ENCODE measurements around the gene SCD5. TPM values are rescaled to one million over a fixed set of nuclear protein-coding genes. Genes with fewer than 3 reads are reported as not detected.
"Not testable (repeated sequence)": the region's sequence is repeated elsewhere in the genome, so short reads cannot be mapped to it uniquely, and the experiment has no call there.

SCD5 gene
- total RNA-seq: 1.0 and 1.1 TPM in 2 replicates

DNA sequence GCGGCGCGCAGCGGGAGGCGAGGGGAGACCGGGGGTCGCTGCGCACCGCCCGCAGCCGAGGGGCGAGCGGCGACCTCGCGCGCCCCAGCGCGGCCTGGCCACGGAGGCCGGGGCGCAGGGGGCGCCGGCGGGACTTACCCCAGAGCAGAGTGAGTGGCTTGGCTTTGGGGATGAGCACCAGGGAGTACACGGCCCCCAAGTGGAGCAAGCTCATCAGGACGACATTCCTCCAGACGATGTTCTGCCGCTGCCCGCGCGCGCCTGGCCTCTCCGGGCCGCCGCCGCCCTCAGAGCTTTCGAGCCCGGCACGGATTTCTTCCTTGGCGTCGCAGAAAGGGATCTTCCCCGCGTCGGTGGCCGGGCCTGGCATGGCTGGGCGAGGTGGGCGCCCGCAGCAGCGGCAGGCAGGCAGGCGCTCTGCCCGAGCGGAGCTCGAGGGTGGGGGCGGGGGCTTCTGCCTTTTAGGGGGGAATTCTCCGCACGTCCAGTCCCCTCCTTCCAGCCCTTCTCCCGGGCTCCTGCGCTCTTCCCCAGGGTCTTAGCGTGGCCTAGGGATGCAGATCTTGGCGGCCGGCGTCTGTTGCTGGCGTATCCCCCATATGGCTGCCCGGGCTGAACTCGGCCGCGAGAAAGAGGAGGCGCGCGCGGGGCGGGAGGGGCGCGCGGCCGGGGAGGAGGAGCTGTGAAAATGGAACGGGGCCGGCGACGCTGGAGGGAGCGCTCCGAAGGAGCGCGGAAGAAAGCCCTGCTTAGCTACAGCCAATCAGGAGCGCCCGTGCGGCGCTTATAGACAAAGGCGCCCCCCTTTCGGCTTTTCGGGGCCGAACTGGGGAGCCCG is at the start of gene SCD5:
TSS of gene SCD5 (minus strand) at position 629 of the 838 bp plus-strand sequence. CDS start at position 370, 259 bp downstream.
- H3K27me3 Mint-ChIP-seq (ENCODE audit: low read depth): peaks cover 66% of the 10 kb centered on the region
- H3K4me1 Mint-ChIP-seq (ENCODE audit: low read depth): peaks cover 6% of the 10 kb centered on the region
- DNase-seq (ENCODE audit: low spot score): peak; percentile 24
- no peaks in the 10 kb centered on the region for H3K36me3 Mint-ChIP-seq (ENCODE audit: low read depth)
- H3K4me3 Mint-ChIP-seq (ENCODE audit: low read depth): peak within 1 kb of the TSS; percentile 78
- no peak within 1 kb of the TSS for H3K27ac Mint-ChIP-seq
- no peaks in the 10 kb centered on the region for H3K9me3 Mint-ChIP-seq
- intact Hi-C loops (cut with micrococcal nuclease): no loop called here

DNA sequence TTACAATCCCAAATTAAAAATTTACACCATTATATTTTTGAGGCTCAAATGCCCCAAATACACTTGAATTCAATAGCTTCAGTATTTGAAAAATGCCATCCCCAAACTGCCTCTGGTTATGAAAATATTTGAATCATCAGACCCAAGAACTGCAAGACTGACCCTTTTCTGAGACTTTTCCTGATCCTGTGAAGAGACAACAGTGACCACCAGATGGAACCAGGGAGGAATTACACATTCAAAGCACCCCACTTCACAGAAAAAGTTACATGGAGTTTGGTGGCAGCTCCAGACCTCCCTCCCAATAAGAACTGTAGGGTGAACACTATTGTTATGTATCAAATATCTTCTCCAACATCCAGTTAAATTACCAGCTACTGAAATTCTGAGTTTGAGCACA is 44.0 kb upstream of the SCD5 start:
- no peak overlapping the region for H3K4me3 Mint-ChIP-seq (ENCODE audit: low read depth)
- no peaks in the 10 kb centered on the region for H3K27me3 Mint-ChIP-seq (ENCODE audit: low read depth)
- DNase-seq (ENCODE audit: low spot score): no peak
- H3K9me3 Mint-ChIP-seq: no peaks in the 10 kb centered on the region
- peaks cover 61% of the 10 kb centered on the region for H3K36me3 Mint-ChIP-seq (ENCODE audit: low read depth)
- no peak overlapping the region for H3K27ac Mint-ChIP-seq
- intact Hi-C loops (cut with micrococcal nuclease): no loop called here
- no peaks in the 10 kb centered on the region for H3K4me1 Mint-ChIP-seq (ENCODE audit: low read depth)

DNA sequence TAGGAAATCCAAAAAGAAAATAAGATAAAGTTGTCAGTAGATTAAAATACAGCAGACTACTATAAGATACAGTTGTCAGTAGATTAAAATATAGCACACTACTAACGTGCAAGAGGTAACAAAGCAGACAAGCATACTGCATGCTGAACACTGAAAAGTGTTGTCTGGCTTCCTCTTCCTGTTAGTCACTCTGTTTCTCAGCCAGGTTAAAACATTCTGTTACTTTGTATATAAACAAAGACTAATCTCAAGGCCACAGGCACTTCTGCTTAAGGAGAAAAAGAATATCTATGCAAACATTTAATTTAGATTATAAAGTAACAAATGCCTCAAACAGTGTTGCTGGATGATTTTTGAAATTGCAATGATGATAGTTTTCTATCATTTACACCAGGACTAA is 41.0 kb upstream of the SCD5 start:
- Mint-ChIP-seq H3K9me3 (no peaks in the 10 kb centered on the region), H3K4me3 (ENCODE audit: low read depth) (no peak overlapping the region), H3K27ac (no peak overlapping the region), H3K36me3 (ENCODE audit: low read depth) (peaks cover 53% of the 10 kb centered on the region), H3K4me1 (ENCODE audit: low read depth) (no peaks in the 10 kb centered on the region), H3K27me3 (ENCODE audit: low read depth) (no peaks in the 10 kb centered on the region)
- intact Hi-C loops (cut with micrococcal nuclease): no loop called here
- no peak for DNase-seq (ENCODE audit: low spot score)

DNA sequence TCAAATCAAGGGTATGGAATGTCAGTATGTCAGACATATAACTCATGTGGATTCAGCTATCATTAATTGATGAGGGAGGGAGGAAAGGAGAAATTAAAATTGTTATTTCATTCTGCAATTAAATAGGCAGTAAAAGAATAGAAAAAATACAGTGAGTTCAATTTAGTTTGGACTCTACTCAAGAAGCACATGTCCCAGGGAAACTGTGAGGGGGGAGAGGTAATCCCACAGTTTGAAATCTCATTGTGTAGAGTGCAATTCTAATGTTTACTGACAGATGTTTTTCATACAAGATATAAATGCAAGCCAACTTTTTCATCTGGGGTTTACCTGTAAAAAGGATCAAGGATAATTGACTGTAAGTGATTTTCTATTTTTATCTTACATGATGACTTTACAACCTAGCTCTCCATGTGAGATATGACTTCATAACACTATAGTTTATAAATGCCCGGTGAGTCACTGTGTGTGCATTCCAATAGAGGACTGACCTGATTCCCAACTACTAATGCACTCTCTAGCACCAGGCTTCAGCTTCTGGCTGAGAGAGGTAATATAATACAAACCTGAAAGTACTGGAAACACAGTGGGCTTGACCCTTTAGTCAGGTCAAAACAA is 35.2 kb upstream of the SCD5 start:
- no peaks in the 10 kb centered on the region for H3K27me3 Mint-ChIP-seq (ENCODE audit: low read depth)
- peaks cover 51% of the 10 kb centered on the region for H3K36me3 Mint-ChIP-seq (ENCODE audit: low read depth)
- no peak overlapping the region for H3K4me3 Mint-ChIP-seq (ENCODE audit: low read depth)
- H3K4me1 Mint-ChIP-seq (ENCODE audit: low read depth): peaks cover 2% of the 10 kb centered on the region
- no peak overlapping the region for H3K27ac Mint-ChIP-seq
- no peak for DNase-seq (ENCODE audit: low spot score)
- intact Hi-C loops (cut with micrococcal nuclease): no loop called here
- H3K9me3 Mint-ChIP-seq: peaks cover 6% of the 10 kb centered on the region

DNA sequence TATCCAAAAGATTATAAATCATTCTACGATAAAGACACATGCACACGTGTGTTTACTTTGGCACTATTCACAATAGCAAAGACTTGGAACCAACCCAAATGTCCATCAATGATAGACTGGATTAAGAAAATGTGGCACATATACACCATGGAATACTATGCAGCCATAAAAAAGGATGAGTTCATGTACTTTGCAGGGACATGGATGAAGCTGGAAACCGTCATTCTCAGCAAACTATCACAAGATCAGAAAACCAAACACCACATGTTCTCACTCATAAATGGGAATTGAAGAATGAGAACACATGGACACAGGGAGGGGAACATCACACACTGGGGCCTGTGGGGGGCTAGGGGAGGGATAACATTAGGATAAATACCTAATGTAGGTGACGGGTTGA is 34.5 kb upstream of the SCD5 start:
- H3K4me3 Mint-ChIP-seq (ENCODE audit: low read depth); H3K4me1 Mint-ChIP-seq (ENCODE audit: low read depth); H3K27ac Mint-ChIP-seq; H3K27me3 Mint-ChIP-seq (ENCODE audit: low read depth); intact Hi-C loops (cut with micrococcal nuclease); DNase-seq (ENCODE audit: low spot score); H3K9me3 Mint-ChIP-seq: not testable (repeated sequence)
- H3K36me3 Mint-ChIP-seq (ENCODE audit: low read depth): peaks cover 53% of the 10 kb centered on the region

DNA sequence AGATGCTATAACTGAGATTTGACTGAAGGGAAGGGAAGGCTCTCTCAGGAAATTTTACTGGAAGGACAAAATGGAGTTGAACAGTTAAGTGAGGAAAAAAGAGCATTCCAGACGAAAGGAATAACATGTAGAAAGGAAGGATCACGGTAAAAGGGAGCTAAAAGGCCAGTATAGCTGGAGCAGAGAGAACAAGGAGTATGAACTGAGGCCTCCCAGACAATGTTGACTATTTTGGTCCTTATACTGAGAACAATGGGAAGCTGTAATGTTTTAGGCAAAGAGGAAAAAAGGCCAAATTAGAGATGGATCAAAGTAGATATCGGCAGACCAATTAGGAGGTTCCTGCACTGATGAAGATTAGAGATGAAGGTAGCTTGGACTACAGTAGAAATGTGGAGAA is 26.8 kb upstream of the SCD5 start:
- no peak overlapping the region for H3K4me3 Mint-ChIP-seq (ENCODE audit: low read depth)
- no peaks in the 10 kb centered on the region for H3K27me3 Mint-ChIP-seq (ENCODE audit: low read depth)
- H3K9me3 Mint-ChIP-seq: no peaks in the 10 kb centered on the region
- intact Hi-C loops (cut with micrococcal nuclease): no loop called here
- peaks cover 7% of the 10 kb centered on the region for H3K4me1 Mint-ChIP-seq (ENCODE audit: low read depth)
- peaks cover 62% of the 10 kb centered on the region for H3K36me3 Mint-ChIP-seq (ENCODE audit: low read depth)
- H3K27ac Mint-ChIP-seq: peak overlapping the region; percentile 0
- DNase-seq (ENCODE audit: low spot score): no peak

DNA sequence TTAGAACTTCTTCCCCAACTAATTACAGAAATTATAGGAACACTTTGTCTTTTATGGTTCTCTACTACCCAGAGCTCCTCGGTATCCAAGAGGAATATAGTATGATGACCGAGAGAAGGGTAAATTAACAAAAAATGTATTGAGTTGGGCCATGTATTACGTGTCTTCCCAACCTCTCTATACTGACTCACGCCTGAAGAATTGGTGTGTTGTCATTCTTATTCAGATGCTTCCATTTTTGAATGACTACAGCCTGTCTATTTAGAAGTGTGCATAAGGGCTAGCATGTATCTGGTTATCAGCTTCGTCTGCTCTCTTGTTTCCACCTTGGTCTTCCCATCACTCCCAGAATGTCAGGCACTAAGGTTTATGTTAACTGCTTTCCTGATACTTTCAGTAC is 24.5 kb upstream of the SCD5 start:
- Mint-ChIP-seq H3K36me3 (ENCODE audit: low read depth) (peaks cover 76% of the 10 kb centered on the region), H3K9me3 (no peaks in the 10 kb centered on the region), H3K4me3 (ENCODE audit: low read depth) (no peak overlapping the region), H3K4me1 (ENCODE audit: low read depth) (peaks cover 8% of the 10 kb centered on the region), H3K27ac (no peak overlapping the region), H3K27me3 (ENCODE audit: low read depth) (no peaks in the 10 kb centered on the region)
- intact Hi-C loops (cut with micrococcal nuclease): no loop called here
- no peak for DNase-seq (ENCODE audit: low spot score)

DNA sequence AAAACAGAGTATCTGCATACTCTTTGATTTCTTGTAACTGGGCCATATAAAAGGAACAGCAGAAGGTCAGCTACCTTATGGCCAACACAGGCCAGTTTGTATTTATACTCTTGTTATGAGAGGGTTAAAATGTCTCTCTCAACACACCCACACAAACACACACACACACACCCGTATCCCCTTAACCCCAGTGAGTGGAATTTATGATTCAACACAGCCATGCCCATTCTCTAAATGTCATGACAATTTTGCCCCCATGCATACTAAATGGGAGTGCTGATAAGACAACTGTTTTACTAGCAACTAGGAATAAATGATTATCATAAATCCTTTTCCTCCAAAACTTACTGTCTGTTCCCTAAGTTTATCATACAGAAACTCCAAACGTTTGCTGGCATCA is 22.1 kb upstream of the SCD5 start:
- Mint-ChIP-seq H3K27ac (peak overlapping the region; percentile 60), H3K9me3 (no peaks in the 10 kb centered on the region), H3K27me3 (ENCODE audit: low read depth) (no peaks in the 10 kb centered on the region), H3K4me3 (ENCODE audit: low read depth) (no peak overlapping the region), H3K4me1 (ENCODE audit: low read depth) (peaks cover 8% of the 10 kb centered on the region), H3K36me3 (ENCODE audit: low read depth) (peaks cover 69% of the 10 kb centered on the region)
- DNase-seq (ENCODE audit: low spot score): no peak
- intact Hi-C loops (cut with micrococcal nuclease): no loop called here

DNA sequence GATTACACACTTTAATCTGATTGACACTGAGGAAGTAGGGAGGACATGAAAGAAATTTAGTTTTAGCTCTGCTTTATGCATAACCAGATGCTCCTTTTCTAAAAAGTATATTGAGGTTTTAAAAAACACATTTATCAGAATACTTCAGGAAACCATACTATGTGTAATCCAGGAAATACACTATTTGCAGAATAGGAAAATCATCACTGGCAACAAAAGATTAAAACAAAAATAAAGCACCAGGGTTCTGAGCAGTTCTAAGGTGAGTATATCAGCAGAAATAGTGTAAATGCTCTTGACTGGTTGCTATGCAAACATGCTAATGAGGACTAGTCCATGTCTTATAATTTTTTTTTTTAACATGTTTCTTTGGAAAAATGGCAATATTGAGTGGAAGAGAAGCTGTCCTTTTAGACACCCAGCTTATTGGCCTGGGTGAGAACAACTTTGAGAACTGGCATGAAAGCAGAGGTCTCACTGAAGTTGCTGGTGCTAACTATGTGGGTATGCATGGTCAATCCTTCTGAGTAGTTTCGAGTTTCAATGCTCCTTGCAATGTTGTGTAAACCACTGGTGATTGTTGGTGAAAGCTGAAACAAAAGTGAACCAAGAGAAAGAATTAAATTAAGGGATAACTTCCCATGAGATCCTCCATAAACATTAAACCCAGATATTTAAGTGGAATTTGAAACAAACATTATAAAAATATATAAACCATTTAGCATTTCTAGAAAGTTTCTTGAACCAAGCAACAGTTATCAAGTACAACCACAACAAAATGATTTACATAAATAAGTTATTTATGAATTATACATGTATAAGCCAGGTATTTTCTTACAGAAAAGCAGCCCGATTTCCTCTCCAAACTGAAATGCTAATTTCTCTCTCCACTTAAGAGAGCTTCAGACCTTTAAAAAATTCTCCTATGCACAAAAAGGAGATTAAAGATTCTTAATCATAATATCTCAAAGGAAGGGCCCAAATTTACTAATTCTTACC is 20.4 kb upstream of the SCD5 start:
- H3K27ac Mint-ChIP-seq: no peak overlapping the region
- no peaks in the 10 kb centered on the region for H3K27me3 Mint-ChIP-seq (ENCODE audit: low read depth)
- DNase-seq (ENCODE audit: low spot score): no peak
- peaks cover 58% of the 10 kb centered on the region for H3K36me3 Mint-ChIP-seq (ENCODE audit: low read depth)
- intact Hi-C loops (cut with micrococcal nuclease): no loop called here
- H3K4me1 Mint-ChIP-seq (ENCODE audit: low read depth): peaks cover 8% of the 10 kb centered on the region
- no peaks in the 10 kb centered on the region for H3K9me3 Mint-ChIP-seq
- H3K4me3 Mint-ChIP-seq (ENCODE audit: low read depth): no peak overlapping the region

DNA sequence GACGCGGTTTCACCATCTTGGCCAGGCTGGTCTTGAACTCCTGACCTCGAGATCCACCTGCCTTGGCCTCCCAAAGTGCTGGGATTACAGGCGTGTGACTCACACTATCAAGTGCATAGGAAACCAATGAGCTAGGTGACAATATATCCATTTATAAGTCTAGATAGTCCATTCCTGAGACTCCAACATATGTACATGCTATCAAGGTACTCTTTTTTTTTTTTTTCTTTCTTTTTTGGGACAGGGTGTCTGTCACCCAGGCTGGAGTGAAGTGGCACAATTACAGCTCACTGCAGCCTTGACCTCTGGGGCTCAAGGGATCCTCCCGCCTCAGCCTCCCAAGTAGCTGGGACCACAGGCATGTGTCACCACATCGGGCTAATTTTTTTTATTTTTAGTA is 18.3 kb upstream of the SCD5 start:
- H3K4me1 Mint-ChIP-seq (ENCODE audit: low read depth): peaks cover 11% of the 10 kb centered on the region
- H3K9me3 Mint-ChIP-seq; DNase-seq (ENCODE audit: low spot score); intact Hi-C loops (cut with micrococcal nuclease); H3K27me3 Mint-ChIP-seq (ENCODE audit: low read depth); H3K4me3 Mint-ChIP-seq (ENCODE audit: low read depth); H3K27ac Mint-ChIP-seq: not testable (repeated sequence)
- H3K36me3 Mint-ChIP-seq (ENCODE audit: low read depth): peaks cover 41% of the 10 kb centered on the region

DNA sequence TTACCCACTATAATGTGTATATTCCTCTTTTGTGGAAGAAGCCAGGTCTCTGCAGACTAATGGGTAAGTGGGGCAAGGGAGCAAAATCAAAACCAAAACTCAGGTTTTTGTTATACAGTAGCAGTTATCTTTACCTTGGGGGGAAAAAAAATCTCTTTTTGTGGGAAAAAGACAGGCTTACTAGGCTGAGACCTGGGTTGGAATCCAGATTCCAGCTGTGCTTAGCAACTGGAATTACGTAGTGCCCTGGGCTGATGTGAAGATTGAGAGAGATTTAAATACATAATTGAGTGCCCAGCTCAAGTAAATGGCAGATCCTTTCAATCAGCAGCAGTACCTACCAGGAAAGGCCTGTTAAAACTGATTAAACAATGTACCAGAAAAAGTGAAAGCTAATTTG is 15.4 kb upstream of the SCD5 start:
- Mint-ChIP-seq H3K4me3 (ENCODE audit: low read depth) (no peak overlapping the region), H3K9me3 (no peaks in the 10 kb centered on the region), H3K27me3 (ENCODE audit: low read depth) (no peaks in the 10 kb centered on the region), H3K27ac (no peak overlapping the region), H3K36me3 (ENCODE audit: low read depth) (peaks cover 18% of the 10 kb centered on the region), H3K4me1 (ENCODE audit: low read depth) (peaks cover 5% of the 10 kb centered on the region)
- intact Hi-C loops (cut with micrococcal nuclease): no loop called here
- DNase-seq (ENCODE audit: low spot score): no peak

DNA sequence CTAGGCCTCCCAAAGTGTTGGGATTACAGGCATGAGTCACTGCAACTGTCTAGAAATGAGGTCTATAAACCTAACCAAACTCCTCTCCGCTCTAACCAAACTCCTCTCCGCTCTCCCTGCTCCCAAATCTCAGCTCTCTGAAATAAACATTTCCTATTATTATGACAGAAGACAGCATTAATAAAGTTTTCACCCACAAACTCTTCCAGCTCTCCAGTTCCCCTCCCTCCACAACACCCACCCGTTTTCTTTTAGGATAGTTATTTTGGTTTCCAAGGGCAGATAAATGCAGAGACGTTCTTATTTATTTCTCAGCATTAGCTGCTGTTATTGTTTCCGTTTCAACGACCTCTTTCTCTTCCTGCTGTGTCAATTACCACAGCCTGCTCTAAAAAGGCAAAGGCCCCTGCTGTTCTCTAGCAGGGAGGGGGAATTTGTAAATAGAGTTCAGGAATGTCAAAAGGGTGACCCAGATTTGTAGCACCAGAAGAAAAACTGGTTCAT is 13.3 kb upstream of the SCD5 start:
- peaks cover 5% of the 10 kb centered on the region for H3K4me1 Mint-ChIP-seq (ENCODE audit: low read depth)
- H3K36me3 Mint-ChIP-seq (ENCODE audit: low read depth): peaks cover 2% of the 10 kb centered on the region
- DNase-seq (ENCODE audit: low spot score): no peak
- no peaks in the 10 kb centered on the region for H3K9me3 Mint-ChIP-seq
- no peak overlapping the region for H3K4me3 Mint-ChIP-seq (ENCODE audit: low read depth)
- H3K27ac Mint-ChIP-seq: no peak overlapping the region
- peaks cover 5% of the 10 kb centered on the region for H3K27me3 Mint-ChIP-seq (ENCODE audit: low read depth)
- intact Hi-C loops (cut with micrococcal nuclease): no loop called here
